ENCODE data around the gene TRNT1.

The TRNT1 gene

DNA sequence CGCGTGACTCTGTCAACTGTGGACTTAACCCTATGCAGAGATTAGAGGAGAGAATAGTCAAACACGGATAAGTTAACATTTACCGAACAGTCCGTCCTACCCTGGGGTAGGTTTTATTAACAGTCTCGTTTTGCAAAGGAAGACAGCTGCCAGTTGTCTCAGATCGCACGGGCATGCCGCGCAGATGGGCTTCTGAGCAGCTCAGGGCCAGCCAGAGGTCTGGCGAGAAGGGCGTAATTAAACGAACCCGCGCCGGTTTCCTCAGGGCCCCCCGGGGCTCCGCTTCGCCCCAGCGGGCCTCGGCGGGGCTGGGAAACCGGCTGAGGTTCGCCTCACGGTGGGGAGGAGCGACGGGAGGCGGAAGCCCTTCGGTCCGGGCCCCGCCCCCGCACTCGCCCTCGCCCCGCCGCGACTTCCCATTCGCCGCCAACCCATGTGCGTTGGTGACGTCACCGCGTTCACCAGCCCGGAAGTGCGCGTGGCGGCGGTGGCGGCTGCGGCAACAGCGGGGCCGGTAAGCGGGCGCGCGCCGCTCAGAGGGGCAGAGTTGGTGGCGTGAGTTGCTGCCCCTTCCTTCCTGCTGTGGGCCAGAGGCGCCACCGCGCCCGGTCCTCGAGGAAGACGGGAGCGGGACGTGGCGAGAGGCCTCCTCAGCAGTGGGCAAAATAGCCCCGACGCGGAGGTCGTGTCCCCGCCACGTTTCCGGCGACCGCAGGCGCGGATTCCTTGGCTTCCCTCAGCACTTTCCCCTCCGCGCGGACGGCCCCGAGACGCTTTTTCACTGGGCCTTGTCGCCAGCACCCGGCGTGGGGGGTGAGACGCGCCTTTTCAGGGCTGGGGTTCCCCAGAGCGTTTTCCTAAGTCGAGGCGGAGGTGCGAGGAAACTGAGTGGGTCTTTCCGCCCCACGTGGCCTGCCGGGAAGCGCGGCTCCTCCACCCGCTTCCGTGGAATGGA, at the start of gene TRNT1:
Gene TRNT1, plus strand, starts transcription at position 464 of the 955 bp plus-strand sequence. CDS start 2,101 bp downstream, outside the sequence.
- peak; percentile 59 for DNase-seq (ENCODE audit: low read depth, low spot score)
- H3K27ac ChIP-seq: peak within 1 kb of the TSS; percentile 74

DNA sequence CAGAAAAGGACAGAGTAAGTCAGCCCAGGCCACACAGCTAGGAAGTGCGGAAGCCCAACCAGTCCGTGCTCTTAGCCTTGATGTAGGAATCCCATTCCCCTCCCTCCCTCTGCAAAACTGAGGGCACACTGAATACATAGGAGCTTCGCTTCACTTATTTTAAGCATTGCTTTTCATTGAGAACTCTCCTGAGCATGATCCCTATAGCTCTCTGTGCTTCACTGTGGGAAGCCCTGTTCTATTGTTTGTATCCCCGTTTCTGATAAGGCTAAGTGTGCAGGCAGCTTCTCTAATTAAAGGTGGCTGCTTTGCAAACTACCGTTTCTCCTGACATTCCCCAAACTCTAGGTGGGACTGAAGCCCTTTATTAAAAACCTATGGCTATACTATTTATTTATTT, 46.4 kb upstream of the TRNT1 start:
- no peak overlapping the region for H3K27ac ChIP-seq
- DNase-seq (ENCODE audit: low read depth, low spot score): no peak

DNA sequence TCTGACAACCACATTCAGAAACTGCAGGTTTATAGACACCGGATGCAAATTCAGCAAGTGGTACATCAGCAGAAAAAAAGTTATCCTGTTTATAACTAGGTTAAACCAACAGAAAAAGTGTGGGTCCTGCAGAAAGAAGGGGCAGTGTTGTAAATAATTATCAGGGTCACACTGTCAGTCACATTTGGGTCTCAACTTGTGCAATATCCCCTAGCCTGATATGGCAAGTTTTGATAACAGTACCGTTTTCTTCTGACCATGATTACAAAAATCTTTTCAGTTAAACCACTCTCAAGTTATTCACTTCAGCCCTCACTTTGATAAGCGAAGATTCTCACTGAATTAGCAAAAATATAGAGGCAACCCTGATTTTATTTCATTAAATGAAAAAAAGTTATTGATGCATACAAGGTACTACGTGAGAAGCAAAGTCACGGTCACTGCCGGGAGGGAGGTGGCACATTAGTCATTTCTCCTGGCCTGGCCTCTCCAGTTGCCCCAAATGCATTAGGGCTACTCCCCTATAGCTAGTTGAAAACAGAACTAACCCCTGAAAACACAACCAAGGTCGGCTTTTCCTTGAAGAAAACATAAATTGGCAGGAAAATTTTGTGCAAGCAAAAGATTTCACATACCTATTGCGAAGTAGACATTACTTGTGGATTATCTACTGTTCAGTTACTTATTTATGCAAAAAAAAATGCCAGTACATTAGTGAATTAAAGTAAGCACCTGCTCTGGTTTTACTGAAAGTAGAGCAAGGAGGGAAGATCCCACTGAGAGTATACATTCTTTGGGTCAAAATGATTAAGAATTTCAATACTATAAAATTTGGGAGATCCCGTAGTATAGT, 45.1 kb upstream of the TRNT1 start:
- no peak for DNase-seq (ENCODE audit: low read depth, low spot score)
- H3K27ac ChIP-seq: no peak overlapping the region

DNA sequence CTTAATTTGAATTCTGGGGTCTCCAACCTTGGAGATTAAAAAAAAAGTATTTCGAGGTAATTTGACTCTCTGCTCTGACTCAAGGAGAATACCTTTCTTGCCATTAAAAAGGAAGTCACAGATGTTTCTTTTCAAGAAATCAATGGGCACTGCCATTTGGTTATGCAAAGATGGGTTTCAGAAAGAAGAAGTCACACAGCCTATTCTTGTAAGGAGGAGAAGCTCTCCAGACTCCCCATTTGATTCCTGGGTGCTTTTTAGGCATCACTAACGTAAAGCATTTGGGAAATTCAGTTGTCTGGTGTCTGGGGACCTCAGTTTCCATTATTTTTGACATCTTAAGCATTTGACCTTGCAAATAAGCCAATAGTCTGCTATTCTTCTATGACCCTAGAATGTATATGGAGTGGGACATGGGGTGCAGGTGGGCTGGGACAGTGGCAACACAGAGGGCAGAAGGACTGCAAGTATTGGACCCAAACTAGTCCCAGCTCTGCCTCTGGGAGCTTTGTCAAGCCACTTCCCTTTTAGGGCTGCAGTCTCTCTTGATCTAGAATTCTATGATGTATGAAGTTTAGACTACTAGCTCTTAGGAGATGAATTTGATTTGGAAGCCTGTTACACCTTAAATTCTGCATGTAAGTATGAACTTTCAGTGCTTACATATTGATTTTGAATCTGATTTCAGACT, 44.4 kb upstream of the TRNT1 start:
- DNase-seq (ENCODE audit: low read depth, low spot score): no peak
- no peak overlapping the region for H3K27ac ChIP-seq

DNA sequence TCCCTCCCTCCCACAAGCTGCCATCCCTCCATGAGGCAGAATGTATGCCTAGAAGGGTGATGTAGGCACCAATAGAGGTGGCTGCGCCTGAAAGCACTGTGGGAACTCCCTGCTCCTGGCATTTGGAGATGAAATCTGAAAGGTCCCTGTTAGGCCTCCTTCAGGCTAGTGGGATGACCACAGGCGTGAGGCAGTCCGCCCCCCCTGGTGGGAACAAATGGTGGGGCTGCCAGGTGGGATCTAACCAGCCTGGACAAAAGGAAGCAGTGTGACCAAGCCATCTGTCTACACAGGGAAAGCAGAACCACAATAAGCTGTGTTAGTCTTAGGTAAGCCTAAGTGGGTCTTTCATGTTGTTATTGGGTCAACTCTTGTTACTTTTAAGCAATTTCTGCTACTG, 41.9 kb upstream of the TRNT1 start:
- no peak for DNase-seq (ENCODE audit: low read depth, low spot score)
- H3K27ac ChIP-seq: no peak overlapping the region

DNA sequence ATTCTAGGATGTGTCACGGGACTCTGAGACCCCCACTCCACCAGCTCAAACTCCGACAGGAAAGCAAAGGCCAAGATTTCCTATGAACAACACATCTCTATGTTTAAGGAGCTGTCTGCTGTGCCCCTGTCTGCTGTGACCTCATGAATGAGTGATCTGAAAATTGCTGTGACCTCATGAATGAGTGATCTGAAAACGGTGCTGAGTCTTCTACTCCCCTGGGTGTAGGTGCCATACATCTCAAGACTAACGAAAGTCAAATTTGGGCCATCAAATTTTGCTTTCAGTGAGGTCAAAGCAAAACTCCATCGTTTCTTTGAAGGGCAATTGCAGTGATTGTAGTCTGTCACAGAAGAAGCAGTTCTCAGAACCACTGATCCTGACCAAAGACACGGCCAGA, 41.0 kb upstream of the TRNT1 start:
- H3K27ac ChIP-seq: no peak overlapping the region

DNA sequence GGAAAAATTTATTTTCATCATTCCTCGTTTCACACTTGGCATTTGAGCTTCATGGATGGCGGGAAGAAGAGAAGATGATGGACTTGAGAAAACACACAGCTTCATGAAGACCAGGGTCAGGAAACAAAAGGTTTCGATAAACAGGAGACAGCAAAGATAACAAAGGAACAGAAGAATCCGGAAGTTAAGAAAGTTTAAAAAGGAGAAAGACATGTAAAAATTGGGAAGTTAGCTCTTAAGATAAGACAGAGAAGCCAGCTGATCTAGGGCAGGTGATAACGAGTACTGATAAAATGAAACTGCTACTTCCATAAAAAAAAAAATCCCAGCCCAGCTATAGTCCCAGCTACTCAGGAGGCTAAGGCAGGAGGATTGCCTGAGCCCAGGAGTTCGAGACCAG, 40.5 kb upstream of the TRNT1 start:
- no peak for DNase-seq (ENCODE audit: low read depth, low spot score)
- no peak overlapping the region for H3K27ac ChIP-seq

More for the DNA sequence above, 41.0 kb upstream of the TRNT1 start:
- DNase-seq (ENCODE audit: low read depth, low spot score): no peak

DNA sequence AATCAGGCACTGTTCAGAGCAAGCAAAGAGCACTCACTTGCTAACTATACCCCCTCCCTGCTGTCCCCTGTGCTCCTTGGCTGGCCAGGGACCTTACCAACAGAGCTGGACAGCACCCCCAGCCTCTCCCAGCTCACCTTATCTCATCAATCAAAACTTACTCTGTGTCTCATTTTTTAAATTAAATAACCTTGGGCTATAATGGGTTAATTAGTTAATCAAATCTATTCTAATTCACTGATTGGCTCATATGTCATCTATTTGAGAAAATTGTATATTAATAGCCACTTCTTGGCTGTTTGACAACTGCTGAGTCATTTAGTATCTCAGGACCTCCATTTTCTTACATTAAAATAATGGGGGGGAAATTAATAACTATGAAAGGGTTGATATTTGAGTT, 39.5 kb upstream of the TRNT1 start:
- H3K27ac ChIP-seq: no peak overlapping the region
- DNase-seq (ENCODE audit: low read depth, low spot score): no peak

DNA sequence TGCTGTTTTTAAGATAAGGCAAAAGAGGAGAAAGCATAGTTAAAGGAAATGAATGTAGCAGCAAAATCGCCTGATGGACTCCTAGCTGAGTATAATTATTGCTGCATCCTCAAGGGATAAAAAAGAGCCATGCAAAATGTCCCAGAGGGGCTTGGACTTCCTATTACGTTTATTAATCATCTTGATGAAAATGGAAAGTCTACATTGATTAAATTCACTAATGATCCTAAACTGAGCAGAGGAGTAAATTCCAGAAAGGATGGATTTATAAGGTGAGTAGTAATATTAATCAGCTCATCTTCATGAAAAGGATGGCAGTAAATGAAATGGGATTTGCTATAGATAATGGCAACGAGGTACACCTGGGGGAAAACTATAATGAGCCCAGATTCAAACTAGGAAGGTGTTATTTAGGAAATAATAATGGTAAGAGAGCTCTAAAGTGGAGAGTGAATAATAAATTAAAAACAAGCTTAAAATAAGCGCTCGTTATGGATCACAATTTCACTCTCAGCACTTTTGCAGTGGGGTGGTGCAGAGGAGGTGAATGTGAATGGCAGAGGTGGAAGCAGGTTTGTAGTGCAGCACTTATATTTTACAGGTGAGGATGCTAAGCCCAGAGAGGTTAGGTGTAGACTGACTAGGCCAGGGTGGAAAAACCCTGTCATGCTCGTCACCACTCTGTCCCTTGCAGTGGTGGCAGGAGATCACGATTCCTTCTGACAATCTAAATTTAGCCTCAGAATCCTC, 38.8 kb upstream of the TRNT1 start:
- no peak for DNase-seq (ENCODE audit: low read depth, low spot score)

DNA sequence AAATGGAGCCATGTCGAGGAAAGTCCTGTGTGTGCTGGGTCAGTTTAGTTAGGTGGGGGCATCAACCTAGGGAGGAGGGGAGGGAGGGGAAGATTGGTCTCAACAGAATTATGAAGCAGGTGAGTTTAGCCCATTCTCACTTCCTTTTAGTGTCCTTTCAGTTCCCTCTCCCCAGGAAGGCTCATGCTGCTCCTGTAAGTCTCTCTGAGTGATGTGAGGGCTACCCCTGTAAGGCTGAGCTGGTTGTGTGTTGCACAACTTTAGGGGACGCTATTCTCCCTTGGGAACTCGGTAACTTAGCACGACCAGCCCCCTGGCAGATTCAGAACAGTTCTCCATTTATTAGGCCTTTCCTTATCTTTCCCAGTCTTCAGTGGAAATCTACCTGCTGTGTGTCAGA, 37.7 kb upstream of the TRNT1 start:
- DNase-seq (ENCODE audit: low read depth, low spot score): no peak
- H3K27ac ChIP-seq: no peak overlapping the region

More for the DNA sequence above, 38.8 kb upstream of the TRNT1 start:
- H3K27ac ChIP-seq: no peak overlapping the region

DNA sequence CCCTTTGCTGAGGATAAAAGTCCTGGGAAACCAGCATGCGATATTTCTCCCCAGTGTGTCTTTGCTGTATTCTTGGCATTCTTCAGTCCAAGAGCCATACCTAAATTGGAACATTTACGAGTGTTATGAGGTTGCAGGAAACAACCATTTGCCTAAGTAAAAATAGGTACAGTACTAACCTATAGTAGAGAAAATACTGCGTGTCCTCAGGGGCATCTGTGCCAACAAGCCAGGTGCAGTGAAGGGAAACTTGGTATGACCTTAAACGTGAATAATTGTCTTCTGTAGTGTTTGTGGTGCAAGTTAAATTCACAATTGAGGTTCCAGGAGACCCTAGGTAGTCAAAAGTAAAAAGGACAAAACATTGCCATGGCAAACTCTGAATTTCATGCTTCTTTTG, 28.8 kb upstream of the TRNT1 start:
- DNase-seq (ENCODE audit: low read depth, low spot score): no peak
- H3K27ac ChIP-seq: no peak overlapping the region

DNA sequence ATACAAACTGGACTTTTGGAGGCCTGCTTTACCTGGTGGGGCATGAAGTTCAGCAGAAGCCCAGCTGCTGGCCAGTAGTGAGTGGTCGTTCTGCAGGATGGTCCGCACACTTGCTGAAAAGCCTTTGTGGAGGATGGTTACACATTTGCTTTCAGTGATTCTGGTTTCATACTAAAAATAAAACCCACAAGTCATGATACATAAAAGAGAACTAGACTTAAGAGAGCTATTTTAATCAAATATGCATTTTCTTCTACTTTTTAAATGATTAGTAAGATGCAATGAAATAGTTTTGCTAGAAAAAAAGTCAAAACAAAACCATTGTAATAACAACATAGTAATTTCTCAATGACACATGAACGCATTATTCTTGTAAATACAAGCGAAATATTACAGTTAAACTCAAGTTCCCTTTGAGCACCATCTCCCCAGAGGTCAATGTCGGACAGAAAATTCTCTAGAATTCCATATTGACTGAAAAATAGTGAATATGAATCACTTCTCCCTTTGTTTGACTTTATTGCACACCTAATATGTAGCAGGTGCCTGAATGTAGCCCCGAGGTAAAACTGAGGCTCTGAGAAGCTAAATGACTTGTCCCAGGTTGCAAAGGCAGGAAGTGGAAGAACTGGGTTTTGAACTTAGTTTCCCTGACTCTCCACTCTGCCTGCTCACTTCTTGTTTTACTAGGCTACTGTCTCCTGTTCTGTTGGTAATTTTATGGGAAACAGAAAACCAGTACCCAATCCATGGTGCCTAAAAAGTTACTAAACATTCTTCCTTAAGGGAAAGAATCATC, 24.9 kb upstream of the TRNT1 start:
- DNase-seq (ENCODE audit: low read depth, low spot score): no peak
- no peak overlapping the region for H3K27ac ChIP-seq

DNA sequence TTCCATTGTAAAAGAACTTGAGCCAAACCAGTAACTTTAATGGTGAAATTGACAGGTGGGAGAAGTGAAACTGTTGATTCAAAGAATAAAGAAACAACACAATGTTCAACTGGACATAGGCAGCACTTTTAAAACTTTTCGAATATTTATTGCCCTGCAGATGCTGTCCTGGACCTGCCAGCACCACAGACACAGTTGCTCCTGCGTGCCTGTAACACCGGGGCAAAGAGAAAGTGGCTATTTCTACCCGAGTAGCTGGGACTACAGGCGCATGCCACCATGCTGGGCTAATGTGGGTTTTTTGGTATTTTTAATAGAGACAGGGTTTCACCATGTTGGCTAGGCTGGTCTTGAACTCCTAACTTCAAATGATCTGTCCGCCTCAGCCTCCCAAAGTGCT, 24.0 kb upstream of the TRNT1 start:
- no peak for DNase-seq (ENCODE audit: low read depth, low spot score)
- no peak overlapping the region for H3K27ac ChIP-seq

DNA sequence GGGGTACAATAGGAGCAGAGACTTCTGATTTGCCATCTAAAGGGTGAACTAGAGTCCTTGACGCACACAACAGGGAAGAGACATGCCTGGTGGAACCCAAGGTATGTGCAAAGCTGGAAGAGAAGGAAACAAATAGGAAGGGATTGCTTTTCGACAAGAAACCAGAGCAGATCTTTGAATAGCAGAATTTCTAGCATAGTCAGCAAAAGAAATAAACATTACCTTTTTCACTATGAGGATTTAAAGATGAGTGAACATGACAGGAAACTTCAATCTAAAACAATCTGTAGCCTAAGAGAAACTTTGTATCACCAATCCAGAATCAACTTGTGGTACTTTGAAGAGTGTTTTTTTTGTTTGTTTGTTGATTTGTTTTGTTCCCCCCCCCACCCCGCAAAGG, 21.5 kb upstream of the TRNT1 start:
- H3K27ac ChIP-seq: no peak overlapping the region
- no peak for DNase-seq (ENCODE audit: low read depth, low spot score)

DNA sequence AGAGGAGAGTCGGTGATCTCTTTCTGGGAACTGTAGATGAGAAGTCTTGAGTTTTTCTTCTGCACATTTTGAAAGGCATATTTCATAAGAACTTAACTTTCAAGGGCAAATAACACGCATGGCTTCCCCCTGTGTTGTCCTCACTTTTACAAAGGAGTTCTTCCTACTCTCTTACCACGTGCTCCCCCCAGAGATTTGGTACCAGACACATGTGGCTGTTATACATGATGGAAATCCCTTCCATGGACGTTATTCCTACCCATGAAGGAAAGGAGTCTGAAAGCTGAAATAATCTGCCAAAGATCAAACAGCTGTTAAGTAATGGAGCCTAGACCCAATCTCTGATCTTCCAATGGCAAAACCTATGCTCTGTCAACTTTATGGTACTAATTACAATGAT, 20.9 kb upstream of the TRNT1 start:
- no peak overlapping the region for H3K27ac ChIP-seq
- no peak for DNase-seq (ENCODE audit: low read depth, low spot score)

DNA sequence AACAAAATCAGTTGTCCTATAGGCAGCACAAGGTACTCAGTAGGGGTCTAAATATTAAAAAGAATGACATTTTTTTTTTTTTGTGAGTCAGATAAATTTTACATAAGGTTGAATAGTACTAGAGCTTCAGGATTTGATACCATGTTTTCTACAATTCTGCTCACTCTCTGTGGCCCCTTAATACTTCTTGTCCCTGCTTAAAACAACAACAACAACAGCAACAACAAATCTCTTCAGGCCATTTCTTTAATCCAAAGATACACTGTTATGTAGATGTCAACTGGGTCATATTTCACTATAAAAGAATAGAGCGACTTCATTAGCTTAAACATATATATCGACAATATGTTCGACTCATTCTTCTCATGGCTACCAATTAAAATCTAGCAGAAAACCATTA, 19.6 kb upstream of the TRNT1 start:
- DNase-seq (ENCODE audit: low read depth, low spot score): no peak
- H3K27ac ChIP-seq: no peak overlapping the region

DNA sequence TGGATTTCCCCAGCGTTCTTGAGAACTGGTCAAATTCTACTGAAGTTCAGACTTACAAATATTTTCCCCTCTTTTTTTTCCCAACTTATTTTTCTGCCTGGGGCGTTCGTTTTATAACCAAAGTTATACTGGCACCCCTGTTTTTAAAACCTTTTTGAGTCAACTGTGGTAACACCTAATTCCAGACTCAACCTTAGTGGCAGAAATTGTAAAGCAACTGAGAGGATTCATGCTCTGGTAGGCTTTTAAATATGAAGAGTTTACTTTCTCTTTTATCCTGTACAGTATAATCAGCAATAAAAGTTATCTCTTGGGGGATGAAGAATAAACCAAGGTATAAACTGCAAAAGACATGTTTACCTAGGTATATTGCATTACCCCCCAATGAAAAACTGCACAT, 18.9 kb upstream of the TRNT1 start:
- no peak overlapping the region for H3K27ac ChIP-seq
- DNase-seq (ENCODE audit: low read depth, low spot score): no peak

DNA sequence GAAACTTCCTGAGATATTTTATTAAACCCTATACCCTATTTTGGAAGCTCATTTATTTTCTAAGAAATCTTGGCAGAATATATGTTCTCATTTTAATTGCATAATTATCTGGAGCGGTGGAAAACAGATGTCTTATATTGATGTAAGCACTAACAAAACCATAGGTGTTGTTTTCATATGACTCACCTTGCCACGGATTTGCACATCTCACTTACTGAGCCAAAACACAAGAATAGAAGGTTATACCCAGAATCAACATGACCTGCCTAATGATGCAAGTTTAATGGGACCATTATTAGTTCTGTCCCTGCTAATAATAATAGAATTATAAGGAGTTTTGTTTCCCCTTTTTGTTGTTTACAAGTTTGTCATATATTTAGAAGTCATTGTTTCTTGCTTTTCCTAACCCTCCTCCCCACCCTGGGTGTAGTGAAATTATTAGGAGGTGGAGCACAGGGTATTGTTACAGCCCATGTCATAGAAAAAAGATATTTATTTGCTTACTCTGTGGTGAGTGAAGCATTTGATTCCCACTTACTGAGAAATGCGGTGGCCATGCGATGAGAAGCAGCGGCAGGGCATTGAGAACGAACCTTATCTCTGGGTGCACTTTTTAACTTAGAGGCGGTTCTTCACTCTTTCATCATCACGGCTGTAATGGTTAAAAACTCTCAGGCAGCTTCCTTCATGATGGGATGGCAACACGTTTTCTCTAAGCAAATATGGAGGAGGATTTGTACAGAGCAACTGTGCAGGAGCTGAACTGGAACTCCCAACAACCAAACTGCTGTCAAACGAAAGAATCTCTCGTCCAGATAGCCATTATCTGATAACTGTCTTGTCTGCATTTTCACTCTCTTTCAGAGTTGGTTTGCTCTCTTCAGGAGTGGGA, 17.1 kb upstream of the TRNT1 start:
- DNase-seq (ENCODE audit: low read depth, low spot score): no peak
- H3K27ac ChIP-seq: no peak overlapping the region

Data from epithelial cell of prostate (primary cell).